C4-2B (cell line): ENCODE data around the gene RARS1.

Experiments used
- H3K27ac ChIP-seq: fragments of 450-650 bp; 2 replicates; pipeline ENCODE4 v1.5.1; 2017
- ZFX ChIP-seq: fragments of 450-650 bp; IDR thresholded peaks from 2 replicates; pipeline ENCODE4 v1.6.1; 2017
- TF ChIP-seq, protein P1 (sequence below): fragments of 450-650 bp; conservative IDR thresholded peaks from 2 replicates; pipeline ENCODE4 v1.5.1; 2017; ENCODE audit warnings: mild to moderate bottlenecking

Gene RARS1

DNA sequence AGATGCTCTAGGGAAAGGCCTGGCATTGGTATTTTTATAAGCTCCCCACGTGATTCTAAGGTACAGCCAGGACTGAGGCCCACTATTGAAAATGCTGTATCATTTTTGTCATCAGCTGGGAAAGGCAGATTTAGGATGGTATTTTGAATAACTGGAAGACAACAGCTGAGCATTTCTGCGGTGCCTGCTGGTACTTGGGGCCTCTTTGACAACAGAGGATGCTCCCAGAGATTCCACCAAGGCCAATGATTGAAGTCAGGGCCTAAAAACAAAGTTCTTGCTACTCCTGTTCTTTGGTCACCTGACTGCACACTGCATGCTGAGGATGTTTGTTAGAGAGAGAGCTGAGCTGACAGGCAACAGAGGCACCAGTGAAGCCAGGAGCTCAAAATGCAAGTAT is 50.9 kb downstream of the RARS1 start:
- TF ChIP-seq, protein P1, sequence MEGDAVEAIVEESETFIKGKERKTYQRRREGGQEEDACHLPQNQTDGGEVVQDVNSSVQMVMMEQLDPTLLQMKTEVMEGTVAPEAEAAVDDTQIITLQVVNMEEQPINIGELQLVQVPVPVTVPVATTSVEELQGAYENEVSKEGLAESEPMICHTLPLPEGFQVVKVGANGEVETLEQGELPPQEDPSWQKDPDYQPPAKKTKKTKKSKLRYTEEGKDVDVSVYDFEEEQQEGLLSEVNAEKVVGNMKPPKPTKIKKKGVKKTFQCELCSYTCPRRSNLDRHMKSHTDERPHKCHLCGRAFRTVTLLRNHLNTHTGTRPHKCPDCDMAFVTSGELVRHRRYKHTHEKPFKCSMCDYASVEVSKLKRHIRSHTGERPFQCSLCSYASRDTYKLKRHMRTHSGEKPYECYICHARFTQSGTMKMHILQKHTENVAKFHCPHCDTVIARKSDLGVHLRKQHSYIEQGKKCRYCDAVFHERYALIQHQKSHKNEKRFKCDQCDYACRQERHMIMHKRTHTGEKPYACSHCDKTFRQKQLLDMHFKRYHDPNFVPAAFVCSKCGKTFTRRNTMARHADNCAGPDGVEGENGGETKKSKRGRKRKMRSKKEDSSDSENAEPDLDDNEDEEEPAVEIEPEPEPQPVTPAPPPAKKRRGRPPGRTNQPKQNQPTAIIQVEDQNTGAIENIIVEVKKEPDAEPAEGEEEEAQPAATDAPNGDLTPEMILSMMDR: no peak
- no peak for TF ChIP-seq ZFX

DNA sequence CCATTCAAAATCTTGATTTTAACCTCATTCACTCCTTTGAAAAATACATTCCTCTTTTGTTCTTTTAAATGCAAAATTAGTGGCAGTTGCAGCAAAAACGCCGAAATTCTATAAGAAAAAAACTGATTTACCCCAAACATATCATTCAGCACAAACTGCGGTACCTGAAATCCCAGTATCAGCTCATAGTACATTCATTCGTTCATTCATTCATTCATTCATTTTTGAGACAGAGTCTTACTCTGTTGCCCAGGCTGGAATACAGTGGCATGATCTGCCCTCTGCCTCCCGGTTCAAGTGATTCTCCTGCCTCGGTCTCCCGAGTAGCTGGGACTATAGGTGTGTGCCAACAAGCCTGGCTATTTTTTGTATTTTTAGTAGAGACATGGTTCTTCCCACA is 63.3 kb downstream of the RARS1 start:
- no peak overlapping the region for H3K27ac ChIP-seq
- TF ChIP-seq, protein P1: no peak
- TF ChIP-seq ZFX: no peak

More for the DNA sequence above, 50.9 kb downstream of the RARS1 start:
- H3K27ac ChIP-seq: no peak overlapping the region

DNA sequence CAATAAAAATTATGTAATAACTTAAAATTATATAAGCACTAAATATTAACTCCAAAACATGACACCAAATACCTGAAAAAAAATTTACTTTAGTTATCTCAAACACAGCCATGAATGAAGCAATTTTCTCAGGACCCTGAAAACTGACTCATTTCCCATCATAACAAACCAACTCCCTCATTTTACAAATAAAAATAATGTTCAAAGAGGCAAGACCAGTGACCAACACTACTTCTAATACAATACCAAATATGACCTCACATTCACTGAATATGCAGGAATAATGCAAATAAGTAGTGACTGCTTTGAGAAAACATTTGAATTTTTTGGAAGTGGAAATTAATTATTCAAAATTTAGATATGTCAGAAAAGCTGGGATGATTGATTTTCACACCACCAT is 64.4 kb downstream of the RARS1 start:
- H3K27ac ChIP-seq: no peak overlapping the region
- TF ChIP-seq ZFX: no peak
- TF ChIP-seq, protein P1: no peak

DNA sequence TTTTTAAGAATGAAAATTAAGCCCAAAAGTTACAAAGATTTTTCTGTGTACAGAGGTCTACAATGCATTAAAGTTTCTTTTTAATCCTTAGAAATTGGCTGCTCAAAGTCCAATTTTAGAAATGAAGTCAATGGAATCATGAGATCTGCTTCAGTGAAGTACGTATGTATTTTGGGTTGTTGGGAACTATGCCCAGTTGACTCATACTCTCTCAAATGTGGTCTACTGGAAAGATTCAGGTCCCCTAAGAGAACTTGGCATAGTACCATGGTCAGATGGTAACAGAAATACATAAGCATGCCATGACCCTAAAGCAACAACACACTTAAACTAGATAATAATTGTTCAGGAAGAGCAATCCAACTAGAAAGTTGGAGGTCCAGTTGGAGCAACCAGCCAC is 65.9 kb downstream of the RARS1 start:
- no peak overlapping the region for H3K27ac ChIP-seq
- TF ChIP-seq ZFX: no peak
- TF ChIP-seq, protein P1: no peak

DNA sequence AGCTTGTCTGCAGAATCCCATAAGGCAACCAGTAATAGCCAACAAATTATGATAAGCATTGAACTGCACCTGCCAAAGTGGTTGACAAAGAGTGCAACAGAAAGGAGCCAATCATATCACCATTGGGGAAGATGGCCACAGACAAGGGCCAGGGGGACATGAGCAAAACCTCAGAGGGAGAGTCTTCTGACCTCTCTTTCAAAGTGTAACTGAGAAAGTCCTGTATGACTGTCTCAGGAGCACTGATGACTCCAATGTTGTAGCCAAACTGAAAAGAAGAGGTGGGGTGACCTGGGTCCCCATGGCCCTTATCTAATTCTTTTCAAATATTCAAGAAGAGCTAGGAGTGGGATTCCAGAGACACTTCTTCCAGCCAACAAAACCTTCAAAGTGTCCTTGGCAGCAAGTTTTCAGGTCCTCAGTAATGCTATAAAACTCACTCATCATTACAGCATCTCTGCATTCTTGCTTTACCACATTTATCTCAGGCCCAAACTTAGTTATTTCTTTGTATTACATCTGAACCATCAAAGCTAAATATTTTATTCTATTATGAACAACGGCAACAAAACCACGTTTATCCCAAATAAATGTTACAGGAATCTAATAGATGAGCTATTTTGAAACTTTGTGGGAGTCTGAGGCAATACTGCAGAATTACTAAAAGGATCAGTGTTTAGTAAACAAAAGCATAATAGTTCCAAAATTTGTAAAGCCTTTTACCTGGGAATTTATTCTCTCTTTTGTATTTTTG is 67.3 kb downstream of the RARS1 start:
- H3K27ac ChIP-seq: no peak overlapping the region
- TF ChIP-seq ZFX: no peak
- TF ChIP-seq, protein P1: no peak

DNA sequence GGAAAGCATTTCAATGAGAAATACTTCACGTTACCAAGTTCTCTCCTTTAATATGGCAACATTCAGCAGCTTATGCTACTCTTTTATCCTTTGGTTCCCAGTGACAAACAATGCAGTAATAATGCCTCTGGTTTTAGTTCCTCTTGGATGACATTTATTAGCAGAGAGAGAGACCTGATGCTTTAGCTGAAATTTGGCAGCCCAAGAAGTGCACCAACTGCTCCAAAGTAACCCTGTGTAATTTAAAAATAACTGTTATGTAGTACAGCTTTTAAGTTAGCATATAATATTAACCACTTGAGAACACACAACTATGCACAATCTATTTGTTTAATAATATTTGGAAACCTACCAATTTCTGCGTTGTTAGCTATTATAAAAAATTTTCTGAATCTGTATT is 71.1 kb downstream of the RARS1 start:
- TF ChIP-seq, protein P1: no peak
- TF ChIP-seq ZFX: no peak
- H3K27ac ChIP-seq: no peak overlapping the region

DNA sequence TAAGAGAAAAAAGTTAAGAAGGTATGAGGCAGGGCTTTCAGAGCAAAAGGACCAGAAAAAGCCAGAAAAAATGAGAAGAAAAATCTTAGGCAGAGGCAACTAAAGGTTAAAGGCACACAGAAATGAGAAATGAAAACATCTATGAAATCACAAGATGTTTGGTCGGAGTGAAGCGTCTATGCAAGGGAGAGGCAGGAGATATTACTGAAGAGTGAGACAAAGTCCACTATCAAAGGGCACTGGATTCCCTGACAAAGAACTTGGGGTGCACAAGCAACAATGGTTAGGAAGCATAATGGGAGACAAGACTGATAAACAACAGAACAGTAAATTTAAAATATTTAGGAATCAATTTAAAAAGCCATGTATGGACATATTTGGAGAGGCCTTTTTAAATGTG is 76.0 kb downstream of the RARS1 start:
- TF ChIP-seq, protein P1: no peak
- TF ChIP-seq ZFX: no peak

More for the DNA sequence above, 76.0 kb downstream of the RARS1 start:
- no peak overlapping the region for H3K27ac ChIP-seq
